H9 (cell line): ENCODE data around the gene TBC1D23. TPM values are rescaled to one million over a fixed set of nuclear protein-coding genes. Genes with fewer than 3 reads are reported as not detected.

ENCODE experiments used
- DNase-seq: peaks from one replicate; pipeline ENCODE4 v3.0.0-alpha.2; 2017
- H2AFZ ChIP-seq: one replicate; pipeline ENCODE4 v1.6.1; 2013; ENCODE audit warnings: mild to moderate bottlenecking, low read length, control low read depth, moderate library complexity
- H2AK5ac ChIP-seq: 2 replicates; pipeline ENCODE4 v1.6.1; 2013; ENCODE audit warnings: low read length, control low read depth, mixed read lengths; ENCODE audit not compliant: insufficient read length
- H2BK120ac ChIP-seq: one replicate; pipeline ENCODE4 v1.6.1; 2013; ENCODE audit warnings: low read depth, mild to moderate bottlenecking, low read length, control low read depth, inconsistent platforms; ENCODE audit not compliant: poor library complexity, severe bottlenecking
- H2BK12ac ChIP-seq: 2 replicates; pipeline ENCODE4 v1.6.1; 2013; ENCODE audit warnings: low read length, control low read depth, mixed read lengths, low read depth; ENCODE audit not compliant: insufficient read length
- H2BK15ac ChIP-seq: 2 replicates; pipeline ENCODE4 v1.6.1; 2013; ENCODE audit warnings: low read depth, low read length, control low read depth
- H2BK20ac ChIP-seq: one replicate; pipeline ENCODE4 v1.6.1; 2013; ENCODE audit warnings: low read depth, mild to moderate bottlenecking, low read length, control low read depth, inconsistent platforms; ENCODE audit not compliant: poor library complexity, severe bottlenecking
- H2BK5ac ChIP-seq: 2 replicates; pipeline ENCODE4 v1.6.1; 2013; ENCODE audit warnings: low read length, control low read depth, mixed read lengths; ENCODE audit not compliant: insufficient read length
- H3K14ac ChIP-seq: 2 replicates; pipeline ENCODE4 v1.6.1; 2013; ENCODE audit warnings: low read length, control low read depth; ENCODE audit not compliant: insufficient read depth
- H3K18ac ChIP-seq: 2 replicates; pipeline ENCODE4 v1.6.1; 2013; ENCODE audit warnings: low read depth, mild to moderate bottlenecking, mixed read lengths, low read length, control low read depth; ENCODE audit not compliant: insufficient read length
- H3K23ac ChIP-seq: 2 replicates; pipeline ENCODE4 v1.6.1; 2013; ENCODE audit warnings: low read length, control low read depth, mixed read lengths, low read depth; ENCODE audit not compliant: insufficient read length
- H3K23me2 ChIP-seq: 2 replicates; pipeline ENCODE4 v1.6.1; 2013; ENCODE audit warnings: low read depth, mild to moderate bottlenecking, mixed read lengths, low read length, control low read depth; ENCODE audit not compliant: insufficient read length, poor library complexity, severe bottlenecking
- H3K27ac ChIP-seq: 2 replicates; pipeline ENCODE4 v1.5.1; 2013; ENCODE audit warnings: low read length, control low read depth, mixed read lengths, low read depth; ENCODE audit not compliant: insufficient read length
- H3K27me3 ChIP-seq: 2 replicates; pipeline ENCODE4 v1.6.1; 2013; ENCODE audit warnings: low read length, control low read depth, inconsistent platforms; ENCODE audit not compliant: insufficient read depth
- H3K4ac ChIP-seq: 2 replicates; pipeline ENCODE4 v1.6.1; 2013; ENCODE audit warnings: low read depth, mild to moderate bottlenecking, control low read depth, inconsistent platforms, low read length, moderate library complexity
- H3K4me1 ChIP-seq: 2 replicates; pipeline ENCODE4 v1.6.1; 2013; ENCODE audit warnings: low read length, control low read depth, inconsistent platforms; ENCODE audit not compliant: insufficient read depth
- H3K4me2 ChIP-seq: 2 replicates; pipeline ENCODE4 v1.6.1; 2013; ENCODE audit warnings: low read length, control low read depth, mixed read lengths; ENCODE audit not compliant: insufficient read length, insufficient read depth
- H3K56ac ChIP-seq: 2 replicates; pipeline ENCODE4 v1.6.1; 2013; ENCODE audit warnings: low read depth, mild to moderate bottlenecking, mixed read lengths, low read length, control low read depth; ENCODE audit not compliant: insufficient read length
- H3K79me1 ChIP-seq: 2 replicates; pipeline ENCODE4 v1.6.1; 2013; ENCODE audit warnings: low read depth, mild to moderate bottlenecking, moderate library complexity, low read length, control low read depth, inconsistent platforms; ENCODE audit not compliant: insufficient read depth, poor library complexity, severe bottlenecking
- H3K79me2 ChIP-seq: 2 replicates; pipeline ENCODE4 v1.6.1; 2013; ENCODE audit warnings: low read length, control low read depth, inconsistent platforms; ENCODE audit not compliant: insufficient read depth
- H3K9ac ChIP-seq: 2 replicates; pipeline ENCODE4 v1.6.1; 2013; ENCODE audit warnings: low read length, control low read depth, mixed read lengths; ENCODE audit not compliant: insufficient read length; ENCODE audit errors: extremely low read depth
- H3K9me3 ChIP-seq: one replicate; pipeline ENCODE4 v1.6.1; 2013; ENCODE audit warnings: low read depth, low read length, inconsistent platforms; ENCODE audit not compliant: control insufficient read depth
- H3T11ph ChIP-seq: one replicate; pipeline ENCODE4 v1.6.1; 2013; ENCODE audit warnings: mild to moderate bottlenecking, low read length, control low read depth, inconsistent platforms
- H4K20me1 ChIP-seq: one replicate; pipeline ENCODE4 v1.6.1; 2013; ENCODE audit not compliant: control insufficient read depth, insufficient read length, insufficient read depth
- H4K5ac ChIP-seq: 2 replicates; pipeline ENCODE4 v1.6.1; 2013; ENCODE audit warnings: low read depth, mild to moderate bottlenecking, mixed read lengths, low read length, control low read depth; ENCODE audit not compliant: insufficient read length
- H4K8ac ChIP-seq: replicated peaks from 2 replicates; pipeline ENCODE4 v1.6.1; 2013; ENCODE audit warnings: low read length, control low read depth, mixed read lengths, low read depth; ENCODE audit not compliant: insufficient read length
- H4K91ac ChIP-seq: 2 replicates; pipeline ENCODE4 v1.6.1; 2013; ENCODE audit warnings: low read depth, mild to moderate bottlenecking, moderate library complexity, mixed read lengths, low read length, control low read depth; ENCODE audit not compliant: insufficient read length
- H3K27ac Mint-ChIP-seq, 3 experiments: 2 replicates in 2 of 3; 3 replicates in 1 of 3; pipeline ENCODE4 v1.8.0; 2020 to 2021; ENCODE audit warnings: mixed read lengths in 3 of 3, mild to moderate bottlenecking in 1 of 3, moderate library complexity in 1 of 3
- H3K27me3 Mint-ChIP-seq: 2 replicates; pipeline ENCODE4 v1.8.0; 2021; ENCODE audit warnings: low read depth, mild to moderate bottlenecking, moderate library complexity, mixed read lengths
- H3K36me3 Mint-ChIP-seq, 3 experiments: 2 replicates in 2 of 3; 3 replicates in 1 of 3; pipeline ENCODE4 v1.8.0; 2020 to 2021; ENCODE audit warnings: low read depth in 3 of 3, mixed read lengths in 3 of 3; ENCODE audit not compliant: insufficient read depth in 1 of 3
- H3K4me1 Mint-ChIP-seq, 2 experiments: 2 replicates each; pipeline ENCODE4 v1.8.0; 2020; ENCODE audit warnings: mixed read lengths in 2 of 2
- H3K4me3 Mint-ChIP-seq, 2 experiments: 2 replicates in 1 of 2; 3 replicates in 1 of 2; pipeline ENCODE4 v1.8.0; 2020 to 2021; ENCODE audit warnings: mild to moderate bottlenecking in 2 of 2, mixed read lengths in 2 of 2, moderate library complexity in 1 of 2
- H3K9me3 Mint-ChIP-seq, 2 experiments: 2 replicates in 1 of 2; 3 replicates in 1 of 2; pipeline ENCODE4 v1.8.0; 2020; ENCODE audit warnings: mild to moderate bottlenecking in 2 of 2, mixed read lengths in 2 of 2, moderate library complexity in 1 of 2
- WGBS: extraction: QIAGEN DNeasy Blood & Tissue Kit; methylation state at CpG from one replicate; pipeline ENCODE4 v1.1.7; 2013; ENCODE audit warnings: missing lambda C conversion rate, low lambda C conversion rate, mixed read lengths; ENCODE audit not compliant: insufficient read length; ENCODE audit errors: extremely low coverage; 5-methylcytosine and 5-hydroxymethylcytosine counted together
- total RNA-seq: library from RNA; stranded (reverse); gene quantifications from 2 replicates; pipeline ENCODE4 v1.2.1, GENCODE V29; 2021
- TF ChIP-seq, protein P1 (sequence below): fragments of 200-600 bp; sonication (generic); conservative IDR thresholded peaks from 3 replicates; pipeline ENCODE4 v1.8.0; 2021; ENCODE audit warnings: antibody characterized with exemption, mild to moderate bottlenecking

The TBC1D23 gene
- total RNA-seq, 1 experiment from 2014 or later = 37.1 TPM

DNA sequence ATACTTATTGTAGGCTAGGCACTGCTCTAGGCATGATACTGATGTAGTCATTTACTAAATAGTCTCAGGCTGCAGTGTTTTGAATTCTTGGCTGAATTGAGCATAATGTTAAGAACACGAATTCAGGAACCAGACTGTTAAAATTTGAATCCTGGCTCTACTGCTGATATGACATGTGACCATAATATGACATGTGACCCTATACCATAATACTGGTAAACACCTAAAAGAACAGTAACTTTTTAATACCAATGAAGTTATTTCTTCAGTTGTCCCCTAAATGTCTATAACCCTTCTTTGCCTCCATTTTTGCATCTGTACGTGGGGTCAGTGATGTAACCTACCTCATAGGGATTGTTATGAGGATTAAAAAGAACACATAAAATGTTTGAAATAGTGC lies 18.1 kb downstream of the TBC1D23 start:
- no peak overlapping the region for H3K4me3 Mint-ChIP-seq
- no peak overlapping the region for H3K14ac ChIP-seq
- H3K27ac ChIP-seq = no peak overlapping the region
- TF ChIP-seq, protein P1, sequence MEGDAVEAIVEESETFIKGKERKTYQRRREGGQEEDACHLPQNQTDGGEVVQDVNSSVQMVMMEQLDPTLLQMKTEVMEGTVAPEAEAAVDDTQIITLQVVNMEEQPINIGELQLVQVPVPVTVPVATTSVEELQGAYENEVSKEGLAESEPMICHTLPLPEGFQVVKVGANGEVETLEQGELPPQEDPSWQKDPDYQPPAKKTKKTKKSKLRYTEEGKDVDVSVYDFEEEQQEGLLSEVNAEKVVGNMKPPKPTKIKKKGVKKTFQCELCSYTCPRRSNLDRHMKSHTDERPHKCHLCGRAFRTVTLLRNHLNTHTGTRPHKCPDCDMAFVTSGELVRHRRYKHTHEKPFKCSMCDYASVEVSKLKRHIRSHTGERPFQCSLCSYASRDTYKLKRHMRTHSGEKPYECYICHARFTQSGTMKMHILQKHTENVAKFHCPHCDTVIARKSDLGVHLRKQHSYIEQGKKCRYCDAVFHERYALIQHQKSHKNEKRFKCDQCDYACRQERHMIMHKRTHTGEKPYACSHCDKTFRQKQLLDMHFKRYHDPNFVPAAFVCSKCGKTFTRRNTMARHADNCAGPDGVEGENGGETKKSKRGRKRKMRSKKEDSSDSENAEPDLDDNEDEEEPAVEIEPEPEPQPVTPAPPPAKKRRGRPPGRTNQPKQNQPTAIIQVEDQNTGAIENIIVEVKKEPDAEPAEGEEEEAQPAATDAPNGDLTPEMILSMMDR = no peak
- no peak overlapping the region for H4K91ac ChIP-seq
- no peak overlapping the region for H4K5ac ChIP-seq
- no peaks in the 10 kb centered on the region for H3K36me3 Mint-ChIP-seq
- H4K8ac ChIP-seq = no peak overlapping the region
- no peak overlapping the region for H3T11ph ChIP-seq
- WGBS = no CpG with 5 or more reads among the region's 2 CpGs
- H4K20me1 ChIP-seq = no peaks in the 10 kb centered on the region
- H3K9ac ChIP-seq = no peak overlapping the region
- DNase-seq = no peak
- H2AK5ac ChIP-seq = no peak overlapping the region
- no peak overlapping the region for H3K4me2 ChIP-seq
- H2BK12ac ChIP-seq = no peak overlapping the region
- peaks cover 18 to 19% of the 10 kb centered on the region in 2 experiments for H3K4me1 Mint-ChIP-seq
- peaks cover 2% of the 10 kb centered on the region for H3K79me1 ChIP-seq
- H3K9me3 Mint-ChIP-seq = no peaks in the 10 kb centered on the region
- H2AFZ ChIP-seq = no peak overlapping the region
- H3K79me2 ChIP-seq = no peaks in the 10 kb centered on the region
- H2BK15ac ChIP-seq = no peak overlapping the region
- no peaks in the 10 kb centered on the region for H3K9me3 ChIP-seq
- H3K27ac Mint-ChIP-seq = no peak overlapping the region
- H2BK5ac ChIP-seq = no peak overlapping the region
- H3K27me3 ChIP-seq = no peaks in the 10 kb centered on the region
- no peak overlapping the region for H3K23ac ChIP-seq
- H3K27me3 Mint-ChIP-seq = no peaks in the 10 kb centered on the region
- H3K18ac ChIP-seq = no peak overlapping the region
- H3K4me1 ChIP-seq = no peaks in the 10 kb centered on the region
- H2BK120ac ChIP-seq = no peak overlapping the region
- H3K23me2 ChIP-seq = no peaks in the 10 kb centered on the region
- no peak overlapping the region for H3K4ac ChIP-seq
- no peak overlapping the region for H3K56ac ChIP-seq
- H2BK20ac ChIP-seq = no peak overlapping the region
